ENCODE data around the gene ZNF101. TPM values are rescaled to one million over a fixed set of nuclear protein-coding genes. Genes with fewer than 3 reads are reported as not detected.
"Not testable (repeated sequence)": the region's sequence is repeated elsewhere in the genome, so short reads cannot be mapped to it uniquely, and the experiment has no call there.

Gene ZNF101
- total RNA-seq, 1 experiment from 2014 or later, result 2.0 TPM

GRCh38 chr19:19659646-19660245 lies 8.9 kb upstream of the ZNF101 start:
- no peak for DNase-seq (ENCODE audit: low spot score)

- DNase-seq (ENCODE audit: low spot score), result no peak
These were observed 7.4 kb upstream of the ZNF101 start for GRCh38 chr19:19661141-19661674.

GRCh38 chr19:19661675-19662251 lies 6.9 kb upstream of the ZNF101 start:
- DNase-seq (ENCODE audit: low spot score), result no peak

- no peak for DNase-seq (ENCODE audit: low spot score)
These were observed 6.3 kb upstream of the ZNF101 start for GRCh38 chr19:19662344-19662743.

- no peak for DNase-seq (ENCODE audit: low spot score)
These were observed 5.8 kb upstream of the ZNF101 start for GRCh38 chr19:19662871-19663255.

- peak; percentile 91 for DNase-seq (ENCODE audit: low spot score)
These were observed 5.2 kb upstream of the ZNF101 start, which contains the start of gene ATP13A1 for GRCh38 chr19:19663256-19664120. Gene ATP13A1 (minus strand): TSS chr19:19663676. CDS start chr19:19663666, 10 bp downstream.

GRCh38 chr19:19665420-19665948 lies 3.2 kb upstream of the ZNF101 start:
- not testable (repeated sequence) for DNase-seq (ENCODE audit: low spot score)

GRCh38 chr19:19670070-19670551 lies 1.5 kb downstream of the ZNF101 start:
- no peak for DNase-seq (ENCODE audit: low spot score)

GRCh38 chr19:19672816-19673215 lies 4.2 kb downstream of the ZNF101 start:
- DNase-seq (ENCODE audit: low spot score), result no peak

- no peak for DNase-seq (ENCODE audit: low spot score)
These were observed 5.7 kb downstream of the ZNF101 start for GRCh38 chr19:19674315-19674714.

GRCh38 chr19:19677579-19677978 lies 8.9 kb downstream of the ZNF101 start:
- no peak for DNase-seq (ENCODE audit: low spot score)

- no peak for DNase-seq (ENCODE audit: low spot score)
These were observed 10.8 kb downstream of the ZNF101 start for GRCh38 chr19:19679176-19680073.

- not testable (repeated sequence) for DNase-seq (ENCODE audit: low spot score)
These were observed 17.5 kb downstream of the ZNF101 start for GRCh38 chr19:19686119-19686518.

GRCh38 chr19:19686580-19686979 lies 17.9 kb downstream of the ZNF101 start:
- no peak for DNase-seq (ENCODE audit: low spot score)

- DNase-seq (ENCODE audit: low spot score), result no peak
These were observed 18.5 kb downstream of the ZNF101 start for GRCh38 chr19:19687090-19687489.

- DNase-seq (ENCODE audit: low spot score), result not testable (repeated sequence)
These were observed 20.4 kb downstream of the ZNF101 start for GRCh38 chr19:19689023-19689422.

- DNase-seq (ENCODE audit: low spot score), result no peak
These were observed 23.0 kb downstream of the ZNF101 start for GRCh38 chr19:19691683-19692082.

GRCh38 chr19:19696386-19696785 lies 27.7 kb downstream of the ZNF101 start:
- no peak for DNase-seq (ENCODE audit: low spot score)

- DNase-seq (ENCODE audit: low spot score), result no peak
These were observed 28.9 kb downstream of the ZNF101 start for GRCh38 chr19:19697589-19697988.

GRCh38 chr19:19700493-19700892 lies 31.9 kb downstream of the ZNF101 start:
- DNase-seq (ENCODE audit: low spot score), result not testable (repeated sequence)

- DNase-seq (ENCODE audit: low spot score), result no peak
These were observed 36.2 kb downstream of the ZNF101 start for GRCh38 chr19:19704836-19705235.

Data from HT-29 (cell line).